DMS53 treated with DMSO at 0.1 percent for 48 hours (cell line): ENCODE measurements around the gene H6PD.
A peak's percentile ranks its signal among the peaks of the same experiment; 100 is the strongest.
"Not testable (repeated sequence)": the region's sequence is repeated elsewhere in the genome, so short reads cannot be mapped to it uniquely, and the experiment has no call there.

Experiments used
- DNase-seq: peaks from one replicate; lab custom pipeline; 2025; ENCODE audit not compliant: unreplicated experiment; lab: John Stamatoyannopoulos, UW

Gene H6PD

GRCh38 chr1:9294910-9295636 lies 60.5 kb downstream of the H6PD start:
- peak; percentile 22 for DNase-seq

DNA sequence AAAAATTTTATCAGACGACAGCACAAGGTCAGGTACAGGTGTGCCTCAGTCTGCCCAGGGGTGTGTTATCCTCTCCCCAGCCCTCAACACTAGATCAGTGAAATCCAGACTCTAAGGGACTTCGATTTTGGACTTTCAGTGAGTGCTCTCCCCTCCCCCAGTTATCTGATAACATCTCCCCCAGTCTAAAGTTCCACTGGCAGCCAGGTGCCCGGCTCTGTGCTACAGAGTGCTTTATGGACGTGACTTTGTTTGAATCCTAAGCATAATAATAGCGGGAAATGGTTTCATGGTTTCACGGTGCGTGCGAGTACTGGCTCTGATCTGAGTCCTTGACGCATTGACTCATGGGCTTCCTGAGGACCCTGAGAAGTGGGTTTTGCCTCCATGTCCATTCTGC lies 61.3 kb downstream of the H6PD start:
- no peak for DNase-seq

GRCh38 chr1:9296850-9297249 lies 62.3 kb downstream of the H6PD start:
- DNase-seq, result no peak

- DNase-seq, result no peak
Measured at GRCh38 chr1:9297831-9298230, 63.3 kb downstream of the H6PD start.

DNA sequence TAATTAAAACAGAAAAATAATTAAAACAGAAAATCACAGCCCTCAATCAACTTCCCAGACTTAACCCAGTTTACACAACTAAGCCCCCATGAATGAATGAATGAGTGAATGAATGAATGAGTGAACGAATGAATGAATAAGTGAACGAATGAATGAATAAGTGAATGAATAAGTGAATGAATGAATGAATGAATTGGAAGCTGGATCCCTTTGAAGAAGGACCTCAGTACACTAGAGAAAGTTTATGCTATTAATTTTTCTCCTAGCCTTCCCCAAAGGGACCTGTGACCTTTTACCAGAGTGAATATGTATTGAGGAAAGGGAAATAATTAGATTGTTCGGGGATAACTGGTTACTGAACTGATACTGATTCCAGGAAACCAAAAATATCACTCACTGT lies 63.7 kb downstream of the H6PD start:
- DNase-seq, result no peak

DNA sequence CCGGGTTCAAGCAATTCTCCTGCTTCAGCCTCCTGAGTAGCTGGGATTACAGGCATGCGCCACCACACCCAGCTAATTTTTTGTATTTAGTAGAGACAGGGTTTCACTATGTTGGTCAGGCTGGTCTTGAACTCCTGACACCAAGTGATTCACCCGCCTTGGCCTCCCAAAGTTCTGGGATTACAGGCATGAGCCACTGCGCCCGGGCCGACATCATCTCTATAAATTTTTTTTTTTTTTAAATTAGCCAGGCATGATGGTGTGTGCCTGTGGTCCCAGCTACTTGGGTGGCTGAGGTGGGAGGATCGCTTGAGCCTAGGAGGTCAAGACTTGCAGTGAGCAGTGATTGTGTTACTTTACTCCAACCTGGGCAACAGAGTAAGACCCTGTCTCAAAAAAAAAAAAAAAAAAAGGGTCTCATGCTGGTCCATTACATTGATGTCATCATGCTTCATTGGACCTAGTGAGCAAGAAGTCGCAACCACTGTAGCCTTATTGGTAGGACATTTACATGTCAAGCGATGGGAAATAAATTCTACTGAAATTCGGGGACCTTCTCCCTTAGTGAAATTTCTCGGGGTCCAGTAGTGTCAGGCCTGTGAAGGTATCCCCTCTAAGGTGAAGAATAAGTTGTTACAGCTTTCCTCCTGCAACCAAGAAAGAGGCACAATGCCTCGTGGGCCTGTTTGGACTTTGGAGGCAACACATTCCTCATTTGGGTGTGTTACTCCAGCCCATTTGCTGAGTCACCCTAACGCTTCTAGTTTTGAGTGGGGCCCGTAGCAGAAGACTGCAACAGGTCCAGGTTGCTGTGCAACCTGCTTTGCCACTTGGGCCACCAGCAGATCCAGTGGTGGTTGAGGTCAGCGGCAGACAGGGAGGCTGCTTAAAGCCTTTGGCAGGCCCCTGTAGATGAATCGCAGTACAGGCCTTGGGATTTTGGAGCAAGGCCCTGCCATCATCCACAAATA lies 65.3 kb downstream of the H6PD start:
- not testable (repeated sequence) for DNase-seq

DNA sequence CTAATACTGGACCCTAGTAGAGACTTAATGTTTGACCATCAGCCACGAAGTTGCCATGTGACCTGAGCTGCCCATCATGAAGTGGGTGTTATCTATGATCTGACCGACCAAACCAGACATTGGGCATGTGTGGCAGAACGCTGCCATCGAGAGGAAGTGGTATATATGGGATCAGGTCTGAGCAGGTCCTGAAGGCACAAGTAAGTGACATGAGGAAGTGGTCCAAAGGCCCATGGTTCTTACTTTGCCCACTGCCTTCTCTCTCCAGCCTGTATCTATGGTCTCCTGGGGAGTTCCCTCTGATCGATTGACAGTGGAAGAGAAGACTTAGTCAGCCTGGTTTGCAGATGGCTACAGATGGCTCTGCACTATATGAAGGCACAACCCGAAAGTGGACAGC lies 66.0 kb downstream of the H6PD start:
- no peak for DNase-seq

- peak; percentile 66 for DNase-seq
Measured at GRCh38 chr1:9302745-9303524, 68.4 kb downstream of the H6PD start.

DNA sequence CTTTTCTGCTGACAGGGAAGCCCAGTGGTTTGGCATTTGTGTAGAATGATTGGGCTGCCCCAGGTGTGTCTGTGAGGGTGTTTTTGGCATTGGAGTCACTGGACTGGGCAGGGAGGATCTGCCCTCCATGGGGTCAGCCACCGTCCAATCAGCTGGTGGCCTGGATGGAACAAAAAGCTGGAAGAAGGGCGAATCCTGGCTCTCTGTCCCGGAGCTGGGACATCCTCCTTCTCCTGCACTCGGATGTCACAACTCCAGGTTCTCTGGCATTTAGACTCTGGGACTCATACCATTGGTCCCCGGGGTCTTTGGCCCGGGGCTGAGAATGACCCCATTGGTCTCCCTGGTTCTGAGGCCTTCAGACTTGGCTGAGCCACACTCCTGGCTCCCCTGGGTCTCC lies 69.3 kb downstream of the H6PD start:
- no peak for DNase-seq

GRCh38 chr1:9305216-9305615 lies 70.6 kb downstream of the H6PD start:
- DNase-seq, result no peak

DNA sequence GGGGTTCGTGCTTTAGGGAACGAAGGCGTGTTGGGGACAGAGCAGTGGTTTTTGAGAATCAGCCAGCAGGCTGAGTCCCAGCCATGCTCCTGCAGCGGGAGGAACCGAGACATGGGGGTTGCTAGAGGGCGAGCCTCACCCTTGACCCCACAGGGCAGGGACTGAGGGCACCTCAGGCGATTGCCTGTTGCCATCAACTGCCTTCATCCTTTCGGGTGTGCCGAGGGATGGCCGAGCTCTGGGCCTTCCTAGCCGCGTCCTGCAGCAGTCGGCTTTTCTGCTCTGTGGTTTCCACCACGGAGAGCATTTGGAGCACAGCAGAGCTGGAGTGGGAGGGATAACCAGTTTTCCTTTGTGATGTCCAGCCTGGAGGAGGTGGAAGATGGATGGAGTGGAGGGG lies 71.4 kb downstream of the H6PD start:
- DNase-seq, result no peak

- no peak for DNase-seq
Measured at GRCh38 chr1:9307303-9307702, 72.7 kb downstream of the H6PD start.

GRCh38 chr1:9308236-9308785 lies 73.7 kb downstream of the H6PD start:
- DNase-seq, result no peak

GRCh38 chr1:9309080-9309479 lies 74.5 kb downstream of the H6PD start:
- DNase-seq, result no peak

GRCh38 chr1:9309991-9310390 lies 75.4 kb downstream of the H6PD start:
- no peak for DNase-seq

DNA sequence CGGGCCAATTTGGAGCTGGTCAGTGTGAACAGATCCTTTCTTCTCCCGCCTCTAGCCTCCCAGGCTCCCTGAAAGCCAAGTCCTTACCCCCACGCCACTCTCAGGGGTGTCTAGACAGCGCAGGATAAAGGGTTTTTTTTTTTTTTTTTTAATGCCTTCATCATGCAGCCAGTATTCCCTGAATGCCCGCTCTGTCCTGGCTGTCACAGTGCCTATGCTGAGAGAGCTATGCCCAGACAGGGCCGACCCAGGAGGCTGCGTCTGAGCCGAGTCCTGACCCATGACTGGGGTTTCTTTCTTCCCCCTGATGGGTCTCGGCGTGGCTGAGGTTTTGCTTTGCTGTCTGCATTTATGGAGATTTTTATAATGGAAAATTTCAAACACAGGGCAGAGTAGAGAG lies 76.5 kb downstream of the H6PD start:
- no peak for DNase-seq

DNA sequence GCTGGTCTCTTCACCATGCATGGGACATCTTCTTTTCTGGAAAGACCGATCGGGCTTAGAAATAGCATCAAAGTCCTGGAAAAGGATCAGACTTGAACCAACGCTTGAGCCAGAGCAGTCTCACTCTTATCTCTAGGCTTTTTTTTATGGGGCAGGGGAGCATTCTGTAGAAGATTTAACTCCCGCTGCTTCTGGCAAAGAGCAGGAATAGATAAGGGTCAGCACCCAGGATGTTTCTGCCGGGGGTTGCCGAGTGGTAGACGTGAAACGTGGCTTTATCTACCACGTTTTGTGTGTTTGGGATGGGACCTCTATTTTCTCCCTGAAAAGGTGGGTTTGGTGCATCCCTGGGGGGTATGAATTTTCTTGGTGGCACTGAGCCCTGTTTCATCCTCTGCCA lies 76.9 kb downstream of the H6PD start:
- DNase-seq, result no peak

DNA sequence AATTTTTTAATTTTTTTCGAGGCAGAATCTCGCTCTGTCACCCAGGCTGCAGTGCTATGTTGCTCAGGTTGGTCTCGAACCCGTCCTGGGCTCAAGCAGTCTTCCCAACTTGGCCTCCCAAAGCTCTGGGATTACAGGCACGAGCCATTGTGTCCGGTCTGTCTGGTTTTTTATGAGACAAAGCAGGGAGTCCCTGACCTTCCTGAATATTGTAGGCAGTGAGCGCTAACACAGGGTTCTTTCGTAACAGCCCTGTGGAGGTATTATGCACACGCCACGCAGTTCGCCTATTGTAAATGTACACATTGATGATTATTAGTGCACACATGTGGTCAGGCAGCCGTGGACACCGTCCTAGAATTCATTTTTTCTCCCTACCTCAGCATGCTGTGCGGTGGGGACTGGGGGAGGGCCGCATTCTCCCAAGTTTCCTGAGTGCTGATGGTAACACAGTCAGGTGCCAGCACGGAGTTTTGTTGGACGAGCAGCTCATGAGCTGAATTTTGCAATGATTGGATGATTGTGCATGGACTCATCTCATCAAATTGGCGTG lies 77.7 kb downstream of the H6PD start:
- no peak for DNase-seq

GRCh38 chr1:9313576-9313975 lies 79.0 kb downstream of the H6PD start:
- DNase-seq, result no peak

DNA sequence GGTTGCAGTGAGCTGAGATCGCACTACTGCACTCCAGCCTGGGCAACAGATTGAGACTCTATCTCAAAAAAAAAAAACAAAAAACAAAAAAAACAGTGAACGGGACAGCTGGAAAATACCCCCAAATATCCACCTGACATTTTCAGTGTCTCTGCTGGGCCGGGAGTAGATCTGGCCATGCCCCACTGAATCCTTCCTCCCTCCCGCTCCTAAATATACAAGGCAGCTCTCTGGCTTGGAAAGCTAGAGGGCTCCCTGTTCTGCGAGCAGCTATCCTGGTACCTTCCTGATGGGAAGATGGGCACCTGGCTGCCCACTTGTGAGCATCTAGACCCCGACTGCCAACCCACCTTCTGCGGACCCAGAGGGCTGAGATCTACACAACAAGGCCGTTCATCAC lies 79.5 kb downstream of the H6PD start:
- DNase-seq, result no peak
